ENCODE measurements around the gene HOXD9.

Gene HOXD9

GRCh38 chr2:176138923-176139660 lies 16.6 kb downstream of the HOXD9 start:
- DNase-seq (ENCODE audit: low read depth), result no peak

DNA sequence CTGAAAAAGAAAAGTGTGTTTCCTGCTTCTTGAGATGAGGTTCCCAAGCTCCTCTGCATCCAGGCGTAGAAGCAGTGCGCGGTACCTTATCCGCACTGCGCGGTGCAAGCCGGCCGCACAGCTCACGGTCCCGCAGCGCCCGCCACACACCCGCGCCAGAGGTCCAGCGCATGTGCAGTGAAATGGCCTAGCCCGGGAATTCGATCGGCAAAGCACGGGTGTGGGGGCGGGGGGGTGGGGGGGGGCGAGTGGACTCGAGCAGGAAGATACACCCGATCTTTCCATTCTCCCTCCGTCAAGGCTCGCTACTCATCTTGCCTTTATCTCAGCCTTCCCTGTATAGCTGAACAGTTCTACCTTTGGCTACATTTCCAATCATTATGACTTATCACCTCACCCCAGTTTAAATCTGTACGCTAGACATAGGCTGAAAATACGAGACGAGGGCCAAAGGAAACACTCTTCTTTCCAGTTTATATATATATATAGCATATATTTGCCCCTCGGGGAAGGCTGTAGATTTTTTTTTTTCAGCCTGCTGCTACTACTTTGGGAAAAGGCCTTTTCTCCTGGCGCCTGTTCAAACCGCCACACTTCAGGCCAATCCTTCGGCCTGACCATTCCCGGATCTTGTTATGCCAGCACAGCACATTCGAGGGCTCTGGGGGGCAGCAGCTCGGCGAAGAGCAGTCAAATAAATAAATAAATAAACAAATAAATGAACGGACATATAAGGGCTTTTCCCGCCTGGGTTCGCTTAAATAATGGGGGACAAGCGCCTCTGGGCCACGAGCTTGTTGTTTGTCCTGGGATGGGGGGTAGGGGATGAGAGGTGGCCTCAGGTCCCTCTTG lies 17.4 kb downstream of the HOXD9 start:
- DNase-seq (ENCODE audit: low read depth), result no peak

- no peak for DNase-seq (ENCODE audit: low read depth)
Observed at GRCh38 chr2:176140513-176141317, 18.2 kb downstream of the HOXD9 start.

- no peak for DNase-seq (ENCODE audit: low read depth)
Observed at GRCh38 chr2:176142281-176142680, 19.8 kb downstream of the HOXD9 start.

DNA sequence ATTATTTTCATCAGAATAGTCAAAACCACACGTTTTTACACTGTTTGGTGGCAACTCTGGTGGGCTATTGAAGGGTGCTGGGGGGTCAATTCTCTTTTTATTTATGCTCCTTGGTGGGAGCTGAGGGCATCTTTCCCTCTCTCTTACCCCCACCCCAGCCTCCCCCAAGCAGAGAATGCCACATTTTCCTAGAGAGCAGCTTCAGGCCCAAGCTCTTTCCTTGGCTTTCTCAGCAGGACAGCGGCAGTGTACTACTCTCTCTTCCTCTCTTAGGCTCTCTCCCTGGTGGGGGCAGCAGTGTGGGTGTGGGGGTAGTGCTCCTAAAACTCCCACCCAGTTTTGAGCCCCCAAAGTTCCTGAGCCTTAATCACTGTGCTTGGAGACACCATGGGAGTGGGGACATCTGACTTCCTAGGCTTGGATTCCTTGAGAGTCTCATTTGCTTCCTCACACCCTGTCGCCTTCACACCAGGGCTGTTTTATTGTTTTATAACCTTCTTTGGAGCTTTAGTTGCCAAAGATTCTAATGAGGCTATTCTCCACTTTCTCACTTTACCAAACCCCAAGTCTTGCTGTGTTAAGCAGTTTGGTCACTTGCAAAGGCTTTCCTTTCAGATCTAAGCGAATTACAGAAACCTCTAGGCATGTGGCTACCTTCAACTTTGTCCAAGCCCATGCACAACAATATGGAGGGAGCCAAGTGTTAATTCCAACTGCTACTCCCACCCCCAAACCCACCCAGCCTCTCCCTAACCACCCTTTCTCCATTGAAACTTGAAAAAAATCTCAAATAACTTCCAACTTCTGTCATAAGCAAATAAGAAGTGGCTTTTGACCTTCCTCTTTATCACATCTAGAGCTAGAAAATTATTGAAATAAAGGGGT lies 22.8 kb downstream of the HOXD9 start:
- DNase-seq (ENCODE audit: low read depth), result no peak

DNA sequence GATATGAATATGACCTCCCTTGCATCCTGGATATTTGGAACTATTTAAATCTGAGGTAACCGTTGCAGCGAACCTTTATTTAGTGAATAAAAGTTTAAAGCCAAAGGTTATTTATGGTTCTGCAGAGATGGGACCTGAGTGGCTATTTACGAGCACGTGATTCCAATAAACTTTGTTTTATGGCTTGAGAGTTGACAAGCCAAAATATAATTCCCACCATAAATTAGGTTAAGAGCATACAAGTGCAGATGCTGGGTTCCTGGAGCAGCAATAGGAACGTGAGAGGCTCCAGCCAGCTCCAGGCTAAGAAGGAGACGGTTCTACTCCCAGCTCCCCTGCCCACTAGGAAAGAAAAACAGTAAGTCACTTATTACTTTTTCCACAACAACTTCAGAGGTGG lies 23.6 kb downstream of the HOXD9 start:
- no peak for DNase-seq (ENCODE audit: low read depth)

GRCh38 chr2:176146645-176147044 lies 24.1 kb downstream of the HOXD9 start:
- no peak for DNase-seq (ENCODE audit: low read depth)

GRCh38 chr2:176147210-176147799 lies 24.8 kb downstream of the HOXD9 start:
- no peak for DNase-seq (ENCODE audit: low read depth)

GRCh38 chr2:176147800-176148496 lies 25.4 kb downstream of the HOXD9 start:
- no peak for DNase-seq (ENCODE audit: low read depth)

DNA sequence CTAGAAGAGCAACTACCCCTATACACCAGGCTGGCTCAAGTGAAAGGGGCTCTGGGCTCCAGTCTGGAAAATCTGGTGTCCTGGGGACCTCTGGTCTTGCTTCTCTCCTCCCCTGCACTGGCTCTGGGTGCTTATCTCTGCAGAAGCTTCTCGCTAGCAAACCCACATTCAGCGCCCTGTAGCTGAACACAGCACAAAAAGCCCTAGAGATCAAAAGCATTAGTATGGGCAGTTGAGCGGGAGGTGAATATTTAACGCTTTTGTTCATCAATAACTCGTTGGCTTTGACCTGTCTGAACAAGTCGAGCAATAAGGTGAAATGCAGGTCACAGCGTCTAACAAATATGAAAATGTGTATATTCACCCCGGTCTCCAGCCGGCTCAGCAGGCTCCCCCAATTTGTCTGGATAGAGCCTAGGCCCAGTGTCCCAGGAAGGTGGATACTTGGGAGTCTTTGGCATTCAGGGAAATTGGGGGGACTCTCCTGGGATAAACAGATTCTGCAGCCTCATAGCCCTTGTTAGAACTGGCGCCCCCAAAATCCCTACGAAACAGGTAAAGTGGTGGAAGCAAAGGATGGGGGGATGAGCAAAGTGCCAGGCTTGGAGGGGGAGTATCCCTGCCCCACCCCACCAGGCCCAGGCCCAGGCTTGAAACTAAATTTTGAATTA lies 26.4 kb downstream of the HOXD9 start:
- no peak for DNase-seq (ENCODE audit: low read depth)

DNA sequence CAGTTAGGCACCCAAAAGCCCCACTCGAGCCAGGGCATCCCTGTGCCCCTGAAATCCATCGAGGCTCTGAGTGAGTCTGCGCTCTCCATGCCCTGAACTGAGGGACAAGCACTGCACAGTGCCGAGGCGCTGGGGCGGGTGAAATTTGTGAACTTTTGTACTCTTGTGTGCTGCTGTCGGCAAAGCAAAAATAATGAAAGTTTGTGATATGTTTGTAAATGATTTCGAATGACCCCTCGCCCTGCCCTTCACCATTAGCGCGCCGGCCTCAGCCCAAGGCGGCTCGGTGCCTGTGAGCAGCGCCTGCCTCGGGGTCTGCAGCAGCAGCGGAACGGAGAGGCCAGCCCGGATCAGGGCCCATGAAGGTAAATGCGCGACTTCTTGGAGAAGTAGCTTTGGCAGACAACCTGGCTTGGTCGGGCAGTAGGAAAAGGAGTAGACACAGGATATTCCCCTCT lies 27.0 kb downstream of the HOXD9 start:
- DNase-seq (ENCODE audit: low read depth), result no peak

- DNase-seq (ENCODE audit: low read depth), result no peak
Observed at GRCh38 chr2:176149939-176150583, 27.5 kb downstream of the HOXD9 start.

GRCh38 chr2:176150584-176151441 lies 28.3 kb downstream of the HOXD9 start:
- no peak for DNase-seq (ENCODE audit: low read depth)

GRCh38 chr2:176151442-176152287 lies 29.1 kb downstream of the HOXD9 start, which contains the start of gene HOXD4:
HOXD4 (plus strand) TSS chr2:176151550; CDS start chr2:176151634, 84 bp downstream.
- DNase-seq (ENCODE audit: low read depth), result no peak

- DNase-seq (ENCODE audit: low read depth), result no peak
Observed at GRCh38 chr2:176152350-176153181, 30.0 kb downstream of the HOXD9 start.

GRCh38 chr2:176154576-176155252 lies 32.2 kb downstream of the HOXD9 start:
- DNase-seq (ENCODE audit: low read depth), result no peak

Measured in GM04504 (cell line).